Measurements from ENCODE around the gene SRRM2.

Gene SRRM2

DNA sequence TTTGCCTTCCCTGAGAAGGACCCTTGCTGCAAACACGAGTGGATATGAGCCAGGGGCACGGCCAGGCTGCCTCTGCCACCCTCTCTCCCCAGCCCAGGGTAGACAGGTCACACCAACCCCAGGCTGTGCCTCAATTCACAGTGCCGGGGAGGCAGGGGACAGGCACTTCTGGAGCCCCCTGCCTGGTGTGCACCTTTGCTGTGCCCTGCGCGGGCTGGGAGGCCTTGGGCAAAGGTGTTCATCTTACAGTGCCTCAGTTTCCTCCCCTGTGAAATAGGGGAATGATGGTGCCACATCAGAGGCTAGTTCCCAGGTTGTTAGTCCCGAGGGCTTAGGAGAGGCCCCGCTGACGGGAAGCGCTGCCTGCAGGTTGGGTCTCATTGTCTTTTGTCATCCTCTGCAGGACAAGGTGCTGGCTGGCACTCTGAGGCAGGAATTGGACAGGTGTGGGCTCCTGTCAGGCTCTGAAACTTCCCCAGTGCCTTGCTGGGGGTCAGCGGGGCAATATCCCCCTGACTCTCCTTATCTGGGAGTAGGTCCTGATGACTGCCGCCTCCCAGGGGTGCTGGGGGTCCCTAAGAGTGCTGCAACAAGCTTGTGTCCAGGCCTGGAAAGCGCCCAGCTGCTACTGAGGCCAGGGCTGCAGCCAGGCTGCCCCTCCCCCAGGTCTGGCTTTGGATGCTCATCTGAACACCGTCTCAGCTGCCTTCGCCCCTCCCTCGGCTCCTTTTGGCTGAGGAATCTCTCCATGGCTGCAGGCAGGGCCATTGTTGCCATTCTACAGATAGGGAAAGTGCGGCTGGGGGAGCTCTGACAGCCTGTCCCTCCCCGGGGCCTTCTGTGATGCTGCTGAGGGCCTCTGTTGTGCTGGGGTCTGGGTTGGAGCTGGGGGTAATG is 67.7 kb downstream of the SRRM2 start:
- DNase-seq (ENCODE audit: low read depth, low spot score) = no peak

Data from smooth muscle cell of the brain vasculature (primary cell).